Smooth muscle cell (in vitro differentiated cells): ENCODE measurements around the gene TASL. TPM values are rescaled to one million over a fixed set of nuclear protein-coding genes. Genes with fewer than 3 reads are reported as not detected.

Experiments
- DNase-seq: peaks from one replicate; lab custom pipeline; 2025; ENCODE audit not compliant: unreplicated experiment; lab: John Stamatoyannopoulos, UW
- H2AFZ ChIP-seq: fragments of 200-600 bp; sonication (generic); 2 replicates; pipeline ENCODE4 v1.6.0; 2016; ENCODE audit warnings: antibody characterized with exemption, low read depth, mild to moderate bottlenecking
- H3F3A ChIP-seq: fragments of 200-600 bp; sonication (generic); 2 replicates; pipeline ENCODE4 v1.6.0; 2017; ENCODE audit warnings: antibody characterized with exemption, low read depth
- H3K27ac ChIP-seq: fragments of 200-600 bp; sonication (generic); 2 replicates; pipeline ENCODE4 v1.5.1; 2016; ENCODE audit warnings: low read depth, mild to moderate bottlenecking
- H3K27me3 ChIP-seq: fragments of 200-600 bp; sonication (generic); 2 replicates; pipeline ENCODE4 v1.6.1; 2016; ENCODE audit warnings: low read depth, mild to moderate bottlenecking
- H3K36me3 ChIP-seq: fragments of 200-600 bp; sonication (generic); 2 replicates; pipeline ENCODE4 v1.5.1; 2016; ENCODE audit warnings: low read depth
- H3K4me1 ChIP-seq: fragments of 200-600 bp; sonication (generic); 2 replicates; pipeline ENCODE4 v1.5.1; 2016; ENCODE audit warnings: low read depth
- H3K4me2 ChIP-seq: fragments of 200-600 bp; sonication (generic); 2 replicates; pipeline ENCODE4 v1.6.0; 2016; ENCODE audit warnings: mild to moderate bottlenecking
- H3K4me3 ChIP-seq: fragments of 200-600 bp; sonication (generic); 2 replicates; pipeline ENCODE4 v1.5.1; 2016; ENCODE audit warnings: mild to moderate bottlenecking
- H3K79me2 ChIP-seq: fragments of 200-600 bp; sonication (generic); 2 replicates; pipeline ENCODE4 v1.6.0; 2016; ENCODE audit warnings: low read depth, mild to moderate bottlenecking
- H3K9ac ChIP-seq: fragments of 200-600 bp; sonication (generic); 2 replicates; pipeline ENCODE4 v1.6.0; 2016; ENCODE audit warnings: low read depth
- H3K9me3 ChIP-seq: fragments of 200-600 bp; sonication (generic); replicated peaks from 2 replicates; pipeline ENCODE4 v1.5.1; 2016; ENCODE audit warnings: low read depth
- H4K20me1 ChIP-seq: fragments of 200-600 bp; sonication (generic); 2 replicates; pipeline ENCODE4 v1.6.0; 2016; ENCODE audit warnings: low read depth
- CTCF ChIP-seq: fragments of 200-600 bp; sonication (generic); IDR thresholded peaks from 2 replicates; pipeline ENCODE4 v1.5.1; 2017; ENCODE audit warnings: borderline replicate concordance, mild to moderate bottlenecking, antibody characterized with exemption; ENCODE audit not compliant: insufficient read depth, poor library complexity, severe bottlenecking
- WGBS: methylation state at CpG from one replicate; pipeline ENCODE4 v1.1.7; 2016; ENCODE audit warnings: low lambda C conversion rate; 5-methylcytosine and 5-hydroxymethylcytosine counted together
- polyA plus RNA-seq: library from polyadenylated mRNA; unstranded; fragments of >200 nt; fragmentation: Nextera tagmentation; extraction: Ambion mirVana; gene quantifications from 2 replicates; pipeline ENCODE4 v1.2.1, GENCODE V29; 2016
- total RNA-seq: library from RNA; depleted of rRNA; stranded (reverse); fragments of >200 nt; gene quantifications from 2 replicates; pipeline ENCODE4 v1.2.3, GENCODE V29; 2014

The TASL gene
- not detected in 2 replicates for total RNA-seq
- not detected in 2 replicates for polyA plus RNA-seq

- H3K27me3 ChIP-seq = no peaks in the 10 kb centered on the region
- no peaks in the 10 kb centered on the region for H3K36me3 ChIP-seq
- no peak within 1 kb of the TSS for H3K27ac ChIP-seq
- H3K4me2 ChIP-seq = no peak within 1 kb of the TSS
- H3K9me3 ChIP-seq = no peaks in the 10 kb centered on the region
- H3K4me1 ChIP-seq = no peaks in the 10 kb centered on the region
- 85% methylated on average over 10 of the region's 10 CpGs for WGBS
- no peak within 1 kb of the TSS for H3K4me3 ChIP-seq
- no peaks in the 10 kb centered on the region for H3K79me2 ChIP-seq
- no peak within 1 kb of the TSS for H3K9ac ChIP-seq
- no peak for DNase-seq
- no peak for TF ChIP-seq CTCF
- H3F3A ChIP-seq = no peaks in the 10 kb centered on the region
- H4K20me1 ChIP-seq = no peaks in the 10 kb centered on the region
- no peak within 1 kb of the TSS for H2AFZ ChIP-seq
These were observed at the start of gene TASL for GRCh38 chrX:30577362-30577991. Gene TASL, minus strand, starts transcription at chrX:30577766. Its CDS starts 17,411 bp downstream, at chrX:30560355.

- Histone ChIP-seq H4K20me1 (no peaks in the 10 kb centered on the region), H3K27me3 (no peaks in the 10 kb centered on the region), H3K4me2 (no peak overlapping the region), H3K36me3 (no peaks in the 10 kb centered on the region), H3K27ac (no peak overlapping the region), H2AFZ (no peak overlapping the region), H3K4me1 (no peaks in the 10 kb centered on the region), H3K9me3 (no peaks in the 10 kb centered on the region), H3K79me2 (no peaks in the 10 kb centered on the region), H3K4me3 (no peak overlapping the region), H3F3A (no peaks in the 10 kb centered on the region), H3K9ac (no peak overlapping the region)
- TF ChIP-seq CTCF = no peak
- 55% methylated on average over 2 of the region's 2 CpGs for WGBS
- DNase-seq = no peak
These were observed 48.8 kb upstream of the TASL start for GRCh38 chrX:30626402-30626801.

GRCh38 chrX:30622361-30622760, 44.8 kb upstream of the TASL start:
- no peak for DNase-seq
- WGBS = 93% methylated on average over 2 of the region's 2 CpGs
- Histone ChIP-seq H4K20me1 (no peaks in the 10 kb centered on the region), H3K9ac (no peak overlapping the region), H3K27me3 (no peaks in the 10 kb centered on the region), H2AFZ (no peak overlapping the region), H3K4me3 (no peak overlapping the region), H3K27ac (no peak overlapping the region), H3K36me3 (no peaks in the 10 kb centered on the region), H3K9me3 (no peaks in the 10 kb centered on the region), H3K4me1 (no peaks in the 10 kb centered on the region), H3K4me2 (no peak overlapping the region), H3K79me2 (no peaks in the 10 kb centered on the region), H3F3A (no peaks in the 10 kb centered on the region)
- TF ChIP-seq CTCF = no peak
